ENCODE measurements around the gene TMEM238. TPM values are rescaled to one million over a fixed set of nuclear protein-coding genes. Genes with fewer than 3 reads are reported as not detected.

Gene TMEM238
- total and polyA plus RNA-seq, 2 donors from 2014 or later: 8.1 to 24.3 TPM

DNA sequence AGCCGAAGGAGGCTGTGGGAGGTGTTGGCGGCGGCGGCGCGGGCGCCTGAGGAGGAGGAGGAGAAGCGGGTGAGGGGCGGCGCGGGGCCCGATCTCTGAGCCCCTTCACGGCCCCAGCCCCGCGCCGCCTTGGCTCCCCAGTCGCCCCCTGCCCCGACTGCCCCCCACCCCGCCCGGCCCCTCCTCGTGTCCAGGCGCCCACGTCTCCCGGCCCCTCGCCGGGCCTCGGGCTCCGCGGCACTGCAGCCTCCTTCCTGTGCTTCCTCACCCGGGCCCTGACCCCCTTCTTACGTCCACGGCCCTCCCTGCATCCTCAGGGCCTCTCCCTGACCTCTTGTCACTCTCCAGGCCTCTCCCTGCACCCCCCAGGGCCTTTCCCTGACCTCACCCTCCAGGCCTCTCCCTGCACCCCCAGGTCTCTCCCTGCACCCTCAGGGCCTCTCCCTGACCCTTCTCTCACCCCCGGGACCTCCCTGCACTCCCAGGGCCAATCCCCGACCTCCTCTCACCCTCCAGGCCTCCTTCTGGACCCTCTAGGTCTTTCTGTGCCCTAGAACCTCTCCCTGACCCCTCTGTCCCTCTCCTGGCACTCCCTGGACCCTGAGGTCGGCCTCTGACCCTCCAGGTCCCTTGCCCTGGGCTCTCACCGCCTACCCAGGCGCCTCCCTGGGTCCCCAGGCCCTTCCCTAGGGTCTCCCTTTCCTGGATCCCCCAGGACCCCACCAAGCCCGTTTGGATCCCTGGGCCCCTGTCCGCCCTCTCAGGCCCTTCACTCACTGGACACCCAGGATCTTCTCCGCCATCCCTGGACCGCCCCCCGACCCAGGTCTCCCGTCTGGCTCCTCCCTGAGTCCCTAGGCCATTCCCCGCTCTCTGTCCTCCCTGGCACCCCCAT lies 44.0 kb downstream of the TMEM238 start:
- Histone ChIP-seq H3K9ac (ENCODE audit: low read length in 3 of 3) (peak overlapping the region; percentile 30 to 87 (median 58)), H3K27me3 (ENCODE audit: control insufficient read depth, insufficient read depth, low read length) (no peaks in the 10 kb centered on the region), H3K4me3 (ENCODE audit: low read length in 3 of 3) (peak overlapping the region; percentile 68 to 72 (median 68)), H3K9me3 (ENCODE audit: control insufficient read depth in 2 of 3, insufficient read depth in 1 of 3, low read length in 3 of 3) (no peaks in the 10 kb centered on the region), H3K27ac (ENCODE audit: low read depth in 2 of 2, low read length in 2 of 2) (peak overlapping the region; percentile 41 to 43), H3K4me1 (ENCODE audit: control insufficient read depth in 2 of 3, insufficient read depth in 2 of 3, low read depth in 1 of 3, low read length in 3 of 3) (peaks cover 0 to 16% (median 0%) of the 10 kb centered on the region in 3 donors), H3K36me3 (ENCODE audit: control insufficient read depth in 2 of 3, insufficient read depth in 3 of 3, low read length in 3 of 3) (no peaks in the 10 kb centered on the region)
- DNase-seq (peak in 2 of 5 donors; percentile 82 to 87), FAIRE-seq (no peak)
- intact Hi-C loops (cut with DNase I): no loop called here
- TF ChIP-seq, protein P1, sequence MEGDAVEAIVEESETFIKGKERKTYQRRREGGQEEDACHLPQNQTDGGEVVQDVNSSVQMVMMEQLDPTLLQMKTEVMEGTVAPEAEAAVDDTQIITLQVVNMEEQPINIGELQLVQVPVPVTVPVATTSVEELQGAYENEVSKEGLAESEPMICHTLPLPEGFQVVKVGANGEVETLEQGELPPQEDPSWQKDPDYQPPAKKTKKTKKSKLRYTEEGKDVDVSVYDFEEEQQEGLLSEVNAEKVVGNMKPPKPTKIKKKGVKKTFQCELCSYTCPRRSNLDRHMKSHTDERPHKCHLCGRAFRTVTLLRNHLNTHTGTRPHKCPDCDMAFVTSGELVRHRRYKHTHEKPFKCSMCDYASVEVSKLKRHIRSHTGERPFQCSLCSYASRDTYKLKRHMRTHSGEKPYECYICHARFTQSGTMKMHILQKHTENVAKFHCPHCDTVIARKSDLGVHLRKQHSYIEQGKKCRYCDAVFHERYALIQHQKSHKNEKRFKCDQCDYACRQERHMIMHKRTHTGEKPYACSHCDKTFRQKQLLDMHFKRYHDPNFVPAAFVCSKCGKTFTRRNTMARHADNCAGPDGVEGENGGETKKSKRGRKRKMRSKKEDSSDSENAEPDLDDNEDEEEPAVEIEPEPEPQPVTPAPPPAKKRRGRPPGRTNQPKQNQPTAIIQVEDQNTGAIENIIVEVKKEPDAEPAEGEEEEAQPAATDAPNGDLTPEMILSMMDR (IDR thresholded peaks at IDR 0.05; ENCODE audit: borderline replicate concordance, extremely low read depth, insufficient read depth): no peak

DNA sequence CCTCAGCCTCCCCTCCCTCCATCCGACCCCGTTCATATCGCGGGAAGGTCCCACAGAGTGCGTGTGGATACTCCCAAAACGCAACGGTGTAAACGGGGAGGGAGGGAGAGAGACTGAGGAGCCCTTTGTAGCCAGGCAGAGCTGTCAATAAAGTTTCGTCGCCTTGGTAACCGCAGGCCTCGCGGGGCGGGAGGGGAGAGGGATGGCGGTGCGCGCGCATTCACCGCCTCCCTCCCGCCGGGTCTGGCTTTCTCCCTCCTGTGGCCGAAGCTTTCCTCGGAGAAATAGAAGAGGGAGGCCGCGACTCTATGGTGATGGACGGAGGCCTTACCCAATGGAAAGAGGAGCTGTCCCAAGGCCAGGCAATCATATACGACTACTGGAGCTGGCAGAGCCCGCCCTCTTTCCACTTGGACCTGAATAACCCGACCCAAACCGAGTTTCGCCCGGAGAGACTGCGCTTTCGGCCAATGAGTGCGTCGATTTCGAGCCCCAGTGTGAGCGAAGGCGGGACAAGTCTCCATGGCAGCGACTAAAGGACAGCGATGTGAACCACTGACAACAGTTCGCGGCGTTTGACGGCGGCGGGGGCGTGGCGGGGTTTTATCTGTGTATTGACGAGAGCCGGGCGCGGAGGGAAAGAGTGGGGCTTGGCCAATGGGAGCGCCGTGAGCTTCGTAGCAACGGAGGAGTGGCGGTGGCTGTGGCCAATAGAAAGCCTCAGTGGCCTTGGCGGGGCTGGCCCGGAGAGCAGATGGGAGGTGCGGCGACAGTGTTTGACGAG lies 44.8 kb downstream of the TMEM238 start, which contains the start of gene KMT5C:
Gene KMT5C (plus strand): TSS at position 772 of the 784 bp plus-strand sequence. CDS start 2,061 bp downstream, outside the sequence.
- no peaks in the 10 kb centered on the region for H3K36me3 ChIP-seq (ENCODE audit: control insufficient read depth in 2 of 3, insufficient read depth in 3 of 3, low read length in 3 of 3)
- peak within 1 kb of the TSS; percentile 72 to 78 (median 78) for H3K4me3 ChIP-seq (ENCODE audit: low read length in 3 of 3)
- H3K9ac ChIP-seq (ENCODE audit: low read length in 3 of 3): peak within 1 kb of the TSS; percentile 48 to 89 (median 81)
- TF ChIP-seq, protein P1 (IDR thresholded peaks at IDR 0.05; ENCODE audit: borderline replicate concordance, extremely low read depth, insufficient read depth): no peak
- peak; percentile 100 for FAIRE-seq
- peak within 1 kb of the TSS; percentile 95 to 96 for H3K27ac ChIP-seq (ENCODE audit: low read depth in 2 of 2, low read length in 2 of 2)
- intact Hi-C loops (cut with DNase I): no loop called here
- peak; percentile 100 for DNase-seq
- no peaks in the 10 kb centered on the region for H3K9me3 ChIP-seq (ENCODE audit: control insufficient read depth in 2 of 3, insufficient read depth in 1 of 3, low read length in 3 of 3)
- H3K27me3 ChIP-seq (ENCODE audit: control insufficient read depth, insufficient read depth, low read length): no peaks in the 10 kb centered on the region
- H3K4me1 ChIP-seq (ENCODE audit: control insufficient read depth in 2 of 3, insufficient read depth in 2 of 3, low read depth in 1 of 3, low read length in 3 of 3): peaks cover 0 to 16% (median 0%) of the 10 kb centered on the region in 3 donors

DNA sequence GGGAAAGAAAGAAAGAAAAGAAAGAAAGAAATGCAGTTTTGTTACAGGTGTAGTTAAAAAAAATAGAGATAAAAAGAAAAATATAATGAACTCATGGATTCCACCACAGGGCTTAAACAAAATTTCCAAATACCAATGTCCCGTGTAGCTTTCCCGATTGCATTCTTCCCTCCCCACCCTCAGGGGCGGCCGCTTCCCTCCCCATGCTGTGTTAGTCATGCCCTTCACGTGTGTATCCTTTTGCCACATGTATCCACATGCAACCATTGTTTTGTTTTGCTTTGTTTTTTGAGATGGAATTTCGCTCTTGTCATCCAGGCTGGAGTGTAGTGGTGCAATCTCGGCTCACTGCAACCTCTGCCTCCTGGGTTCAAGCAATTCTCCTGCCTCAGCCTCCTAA lies 48.0 kb downstream of the TMEM238 start:
- Histone ChIP-seq H3K9ac (ENCODE audit: low read length in 3 of 3) (no peak overlapping the region), H3K4me3 (ENCODE audit: low read length in 3 of 3) (no peak overlapping the region), H3K9me3 (ENCODE audit: control insufficient read depth in 2 of 3, insufficient read depth in 1 of 3, low read length in 3 of 3) (no peaks in the 10 kb centered on the region), H3K4me1 (ENCODE audit: control insufficient read depth in 2 of 3, insufficient read depth in 2 of 3, low read depth in 1 of 3, low read length in 3 of 3) (peaks cover 0 to 12% (median 0%) of the 10 kb centered on the region in 3 donors), H3K27ac (ENCODE audit: low read depth in 2 of 2, low read length in 2 of 2) (no peak overlapping the region), H3K36me3 (ENCODE audit: control insufficient read depth in 2 of 3, insufficient read depth in 3 of 3, low read length in 3 of 3) (no peaks in the 10 kb centered on the region), H3K27me3 (ENCODE audit: control insufficient read depth, insufficient read depth, low read length) (no peaks in the 10 kb centered on the region)
- FAIRE-seq (no peak), DNase-seq (no peak)
- TF ChIP-seq, protein P1 (IDR thresholded peaks at IDR 0.05; ENCODE audit: borderline replicate concordance, extremely low read depth, insufficient read depth): no peak
- intact Hi-C loops (cut with DNase I): no loop called here

Data from kidney (tissue), 14 donors.